GM15510 (cell line): ENCODE data around the gene PTCHD4.

Experiments used
- POLR2A ChIP-seq: IDR thresholded peaks from 3 replicates; pipeline ENCODE4 v1.6.1; 2011; ENCODE audit warnings: borderline replicate concordance; ENCODE audit not compliant: insufficient read length; ENCODE audit errors: extremely low read depth

PTCHD4 gene

GRCh38 chr6:48071833-48072232, 39.2 kb downstream of the PTCHD4 start:
- TF ChIP-seq POLR2A, result no peak

- TF ChIP-seq POLR2A, result no peak
Measured at GRCh38 chr6:48069280-48069679, 41.7 kb downstream of the PTCHD4 start.

GRCh38 chr6:48068278-48069251, 42.4 kb downstream of the PTCHD4 start:
- TF ChIP-seq POLR2A, result no peak

GRCh38 chr6:48067886-48068277, 43.1 kb downstream of the PTCHD4 start:
- no peak for TF ChIP-seq POLR2A

GRCh38 chr6:48067148-48067712, 43.8 kb downstream of the PTCHD4 start:
- TF ChIP-seq POLR2A, result no peak

GRCh38 chr6:48061265-48061990, 49.6 kb downstream of the PTCHD4 start:
- no peak for TF ChIP-seq POLR2A
